Transverse colon (tissue), 4 donors: ENCODE results near the gene KRT7. TPM values are rescaled to one million over a fixed set of nuclear protein-coding genes. Genes with fewer than 3 reads are reported as not detected.

Experiments
- DNase-seq: peaks from one replicate; pipeline ENCODE4 v3.0.0-alpha.2; 2019
- H3K27ac ChIP-seq, 4 donors: fragments of 200-600 bp; sonication (generic); 2 replicates each; pipeline ENCODE4 v1.5.1; 2016 to 2018; ENCODE audit warnings: inconsistent platforms in 4 of 4
- H3K27me3 ChIP-seq: fragments of 200-600 bp; sonication (generic); 2 replicates; pipeline ENCODE4 v1.5.1; 2017; ENCODE audit warnings: inconsistent platforms
- H3K36me3 ChIP-seq, 4 donors: fragments of 200-600 bp; sonication (generic); 2 replicates each; pipeline ENCODE4 v1.5.1; 2017 to 2019; ENCODE audit warnings: inconsistent platforms in 4 of 4
- H3K4me1 ChIP-seq, 4 donors: fragments of 200-600 bp; sonication (generic); 2 replicates each; pipeline ENCODE4 v1.5.1; 2017 to 2020; ENCODE audit warnings: inconsistent platforms in 4 of 4
- H3K4me3 ChIP-seq, 4 donors: fragments of 200-600 bp; sonication (generic); 1 replicate in 1 of 4; 2 replicates in 3 of 4; pipeline versions ENCODE4 v1.5.1 to v1.6.1; 2017 to 2019; ENCODE audit warnings: inconsistent platforms in 4 of 4
- H3K9me3 ChIP-seq, 2 donors: fragments of 200-600 bp; sonication (generic); 2 replicates each; pipeline ENCODE4 v1.5.1; 2017 to 2019; ENCODE audit warnings: inconsistent platforms in 2 of 2
- EP300 ChIP-seq: sonication (generic); formaldehyde crosslinking; IDR thresholded peaks from one replicate; pipeline ENCODE4 v1.6.1; 2017; ENCODE audit warnings: antibody characterized with exemption, low read depth
- POLR2A ChIP-seq: fragments of 450-650 bp; IDR thresholded peaks from one replicate; pipeline ENCODE4 v1.6.1; 2016; ENCODE audit warnings: antibody characterized with exemption, mild to moderate bottlenecking, moderate library complexity
- POLR2AphosphoS5 ChIP-seq, 3 donors: sonication (generic); formaldehyde crosslinking; IDR thresholded peaks; one replicate each; pipeline ENCODE4 v1.6.1; 2016; ENCODE audit warnings: antibody characterized with exemption in 3 of 3
- WGBS, 2 donors: methylation state at CpG; one replicate each; pipeline ENCODE4 v1.1.5; 2018; ENCODE audit warnings: low coverage in 1 of 2; 5-methylcytosine and 5-hydroxymethylcytosine counted together
- in situ Hi-C, 4 donors: fragments of 200-750 bp; cut with MboI; loops; one replicate each; pipeline versions ENCODE4 v1.15.0 to v1.15.1; 2017; ENCODE audit warnings: low sequenced_read_pairs in 3 of 4, low pct_ligation_motif_present in 1 of 4, low pct_unique_long_range_greater_than_20kb in 1 of 4
- intact Hi-C: fragments of 100-400 bp; cut with DNase I; formaldehyde crosslinking; loops from one replicate; pipeline ENCODE4 v1.15.1; 2023; ENCODE audit warnings: low total_unique reads
- total RNA-seq, 4 donors: library from RNA; depleted of rRNA; stranded (reverse); fragments of >200 nt; gene quantifications; one replicate each; pipeline ENCODE4 v1.1.0, GENCODE V29; 2016
- TF ChIP-seq, protein P1 (sequence below), 5 experiments: fragments of 200-600 bp in 3 of 5; fragments of 450-650 bp in 2 of 5; sonication (generic) in 3 of 5; IDR thresholded peaks; 1 replicate in 2 of 5; 2 replicates in 3 of 5; pipeline ENCODE4 v1.5.1; 2016 to 2017; ENCODE audit warnings: antibody characterized with exemption in 5 of 5, inconsistent platforms in 3 of 5, mild to moderate bottlenecking in 2 of 5, moderate library complexity in 1 of 5

The KRT7 gene
- total RNA-seq, 4 donors from 2014 or later, result 0.75 to 1.6 (median 0.95) TPM; not detected in 1

DNA sequence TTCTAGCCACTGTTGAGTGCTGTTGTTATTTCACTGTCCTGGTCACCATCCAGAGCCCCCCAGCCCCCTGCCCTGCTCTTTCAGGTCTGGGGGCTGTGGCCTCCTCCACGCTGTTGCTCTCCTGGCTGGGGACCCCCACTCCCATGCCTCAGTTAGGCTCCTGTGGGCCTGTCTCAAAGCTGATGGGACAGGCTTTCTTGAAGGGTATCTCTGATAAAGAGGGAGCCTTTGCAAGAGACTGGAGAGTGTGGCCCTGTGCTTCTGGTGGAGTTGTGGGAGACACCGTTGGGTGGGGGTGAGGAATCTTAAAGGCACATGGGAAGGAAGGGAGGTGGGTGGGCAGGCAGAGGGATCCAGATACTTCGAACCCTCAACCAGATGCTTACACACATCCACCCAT is 29.2 kb downstream of the KRT7 start:
- H3K27me3 ChIP-seq, result peaks cover 36% of the 10 kb centered on the region
- no peak overlapping the region for H3K27ac ChIP-seq
- no peaks in the 10 kb centered on the region for H3K9me3 ChIP-seq
- DNase-seq, result no peak
- TF ChIP-seq POLR2A (no peak), POLR2AphosphoS5 (IDR thresholded peaks at IDR 0.05) (no peak), EP300 (no peak)
- TF ChIP-seq, protein P1, sequence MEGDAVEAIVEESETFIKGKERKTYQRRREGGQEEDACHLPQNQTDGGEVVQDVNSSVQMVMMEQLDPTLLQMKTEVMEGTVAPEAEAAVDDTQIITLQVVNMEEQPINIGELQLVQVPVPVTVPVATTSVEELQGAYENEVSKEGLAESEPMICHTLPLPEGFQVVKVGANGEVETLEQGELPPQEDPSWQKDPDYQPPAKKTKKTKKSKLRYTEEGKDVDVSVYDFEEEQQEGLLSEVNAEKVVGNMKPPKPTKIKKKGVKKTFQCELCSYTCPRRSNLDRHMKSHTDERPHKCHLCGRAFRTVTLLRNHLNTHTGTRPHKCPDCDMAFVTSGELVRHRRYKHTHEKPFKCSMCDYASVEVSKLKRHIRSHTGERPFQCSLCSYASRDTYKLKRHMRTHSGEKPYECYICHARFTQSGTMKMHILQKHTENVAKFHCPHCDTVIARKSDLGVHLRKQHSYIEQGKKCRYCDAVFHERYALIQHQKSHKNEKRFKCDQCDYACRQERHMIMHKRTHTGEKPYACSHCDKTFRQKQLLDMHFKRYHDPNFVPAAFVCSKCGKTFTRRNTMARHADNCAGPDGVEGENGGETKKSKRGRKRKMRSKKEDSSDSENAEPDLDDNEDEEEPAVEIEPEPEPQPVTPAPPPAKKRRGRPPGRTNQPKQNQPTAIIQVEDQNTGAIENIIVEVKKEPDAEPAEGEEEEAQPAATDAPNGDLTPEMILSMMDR (IDR thresholded peaks at IDR 0.05), result no peak
- no peaks in the 10 kb centered on the region for H3K36me3 ChIP-seq
- in situ Hi-C loops (no loop called here), intact Hi-C loops (no loop called here)
- H3K4me3 ChIP-seq, result no peak overlapping the region
- 81% methylated on average over 3 of the region's 3 CpGs; no CpG with 5 or more reads in 1 of the 2 donors for WGBS, 2 donors
- peaks cover 0 to 7% (median 6%) of the 10 kb centered on the region in 4 donors for H3K4me1 ChIP-seq

DNA sequence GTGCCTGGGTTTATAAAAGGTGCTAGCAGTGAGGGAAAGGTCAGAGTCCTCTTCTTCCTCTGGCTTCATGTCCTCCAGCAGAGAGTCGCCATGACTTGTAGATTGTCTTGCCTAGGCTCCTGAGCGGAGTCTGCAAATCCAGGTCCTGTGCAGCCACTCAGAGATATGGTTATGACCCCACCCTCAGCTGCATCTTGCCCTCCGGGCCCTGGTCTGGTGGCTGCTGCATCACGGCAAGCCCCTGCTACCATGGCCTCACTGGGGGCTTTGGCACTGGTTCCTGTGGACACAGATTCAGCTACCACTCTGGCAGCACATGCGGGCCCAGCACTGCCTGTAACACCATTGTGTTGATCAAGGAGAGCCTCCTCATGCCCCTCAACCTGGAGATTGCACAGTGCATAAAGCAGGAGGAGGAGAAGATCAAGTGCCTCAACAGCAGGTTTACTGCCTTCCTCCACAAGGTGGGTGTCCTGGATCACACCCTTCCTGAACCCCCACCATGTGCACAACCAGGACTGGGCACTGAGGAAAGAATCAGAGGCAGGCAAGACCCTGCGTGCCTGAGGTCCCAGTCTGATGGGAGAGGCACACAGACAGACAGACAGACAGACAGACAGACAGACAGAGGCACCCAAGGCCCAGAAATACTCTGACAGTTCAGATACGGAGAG is 30.9 kb downstream of the KRT7 start:
- intact Hi-C loops, result no loop called here
- DNase-seq, result no peak

DNA sequence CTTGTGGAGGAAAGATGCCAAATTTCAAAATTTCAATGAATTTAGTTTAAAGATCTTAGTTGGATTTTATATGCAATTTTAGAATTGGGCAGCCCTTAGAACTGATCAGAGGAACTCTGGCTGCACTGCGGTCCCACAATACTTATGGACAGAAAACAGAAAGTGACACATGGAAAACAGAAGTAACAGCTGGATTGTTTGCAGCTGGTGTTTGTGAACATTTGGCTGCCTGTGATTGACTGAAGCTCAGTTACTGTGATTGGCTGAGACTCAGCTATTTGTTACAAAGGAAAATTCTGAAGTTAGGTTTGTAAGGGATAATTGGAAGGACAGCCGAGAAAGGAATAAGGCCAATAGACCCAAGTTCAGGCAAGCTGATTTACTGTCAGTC is 31.4 kb downstream of the KRT7 start:
- no peaks in the 10 kb centered on the region for H3K36me3 ChIP-seq
- no peak for DNase-seq
- intact Hi-C loops (no loop called here), in situ Hi-C loops (no loop called here)
- TF ChIP-seq, protein P1 (IDR thresholded peaks at IDR 0.05), result no peak
- no peak for TF ChIP-seq POLR2AphosphoS5 (IDR thresholded peaks at IDR 0.05)
- TF ChIP-seq POLR2A, result no peak
- TF ChIP-seq EP300, result no peak
- WGBS, 2 donors, result 65 to 79% methylated on average over 2 of the region's 2 CpGs
- H3K27ac ChIP-seq, result no peak overlapping the region
- H3K4me1 ChIP-seq, result no peaks in the 10 kb centered on the region
- H3K27me3 ChIP-seq, result peaks cover 14% of the 10 kb centered on the region
- H3K9me3 ChIP-seq, result no peaks in the 10 kb centered on the region
- no peak overlapping the region for H3K4me3 ChIP-seq

More for the DNA sequence above, 30.9 kb downstream of the KRT7 start:
- H3K4me3 ChIP-seq, result no peak overlapping the region
- H3K36me3 ChIP-seq, result no peaks in the 10 kb centered on the region
- H3K27me3 ChIP-seq, result peaks cover 20% of the 10 kb centered on the region
- no peaks in the 10 kb centered on the region for H3K9me3 ChIP-seq
- no peaks in the 10 kb centered on the region for H3K4me1 ChIP-seq
- TF ChIP-seq POLR2A (no peak), POLR2AphosphoS5 (IDR thresholded peaks at IDR 0.05) (no peak), EP300 (no peak)
- TF ChIP-seq, protein P1 (IDR thresholded peaks at IDR 0.05), result no peak
- no peak overlapping the region for H3K27ac ChIP-seq
- in situ Hi-C loops, result no loop called here
- WGBS, 2 donors, result 90% methylated on average over 7 of the region's 7 CpGs; no CpG with 5 or more reads in 1 of the 2 donors

DNA sequence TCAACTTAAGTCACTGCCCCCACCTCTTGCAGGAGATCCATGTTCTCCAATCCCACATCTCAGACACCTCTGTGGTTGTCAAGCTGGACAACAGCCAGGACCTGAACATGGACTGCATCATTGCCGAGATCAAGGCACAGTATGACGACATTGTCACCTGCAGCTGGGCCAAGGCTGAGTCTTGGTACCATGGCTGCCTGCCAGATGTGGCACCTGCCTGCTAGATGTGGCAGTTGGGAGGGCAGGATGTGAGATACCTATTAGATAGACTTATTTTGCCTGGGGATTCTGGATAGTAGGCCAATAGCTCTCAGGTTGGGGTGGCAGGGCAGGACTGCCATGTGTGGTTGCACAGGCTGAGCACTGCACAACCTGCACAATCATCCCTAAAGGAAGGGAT is 33.5 kb downstream of the KRT7 start:
- intact Hi-C loops (no loop called here), in situ Hi-C loops (no loop called here)
- DNase-seq, result no peak
- peaks cover 5% of the 10 kb centered on the region for H3K27me3 ChIP-seq
- TF ChIP-seq POLR2A (no peak), POLR2AphosphoS5 (IDR thresholded peaks at IDR 0.05) (no peak), EP300 (no peak)
- TF ChIP-seq, protein P1 (IDR thresholded peaks at IDR 0.05), result no peak
- no peaks in the 10 kb centered on the region for H3K9me3 ChIP-seq
- no peaks in the 10 kb centered on the region for H3K36me3 ChIP-seq
- no peaks in the 10 kb centered on the region for H3K4me1 ChIP-seq
- H3K27ac ChIP-seq, result no peak overlapping the region
- WGBS, 2 donors, result 45% methylated on average over 2 of the region's 2 CpGs; no CpG with 5 or more reads in 1 of the 2 donors
- no peak overlapping the region for H3K4me3 ChIP-seq
